Iris pigment epithelial cell (primary cell): ENCODE results near the gene TRIM37.
"Not testable (repeated sequence)": the region's sequence is repeated elsewhere in the genome, so short reads cannot be mapped to it uniquely, and the experiment has no call there.

Experiments used
- DNase-seq: peaks from one replicate; pipeline ENCODE4 v3.0.0-alpha.2; 2011; ENCODE audit warnings: low read depth

Gene TRIM37

GRCh38 chr17:58993311-58993710 is 113.4 kb downstream of the TRIM37 start:
- DNase-seq = no peak

GRCh38 chr17:58991718-58992331 is 114.9 kb downstream of the TRIM37 start:
- peak; percentile 72 for DNase-seq

- no peak for DNase-seq
These were observed 117.1 kb downstream of the TRIM37 start for GRCh38 chr17:58989629-58990028.

GRCh38 chr17:58985971-58986370 is 120.7 kb downstream of the TRIM37 start:
- peak; percentile 11 for DNase-seq

GRCh38 chr17:58985367-58985766 is 121.3 kb downstream of the TRIM37 start:
- no peak for DNase-seq

- DNase-seq = no peak
These were observed 124.1 kb downstream of the TRIM37 start for GRCh38 chr17:58982626-58983025.

- no peak for DNase-seq
These were observed 125.8 kb downstream of the TRIM37 start for GRCh38 chr17:58980706-58981481.

- DNase-seq = no peak
These were observed 130.1 kb downstream of the TRIM37 start for GRCh38 chr17:58976541-58976940.

- no peak for DNase-seq
These were observed 132.3 kb downstream of the TRIM37 start for GRCh38 chr17:58974354-58974753.

- DNase-seq = no peak
These were observed 135.8 kb downstream of the TRIM37 start for GRCh38 chr17:58970609-58971450.

- DNase-seq = no peak
These were observed 137.1 kb downstream of the TRIM37 start for GRCh38 chr17:58969612-58970011.

- no peak for DNase-seq
These were observed 137.5 kb downstream of the TRIM37 start for GRCh38 chr17:58969156-58969555.

- peak; percentile 21 for DNase-seq
These were observed 138.1 kb downstream of the TRIM37 start for GRCh38 chr17:58968426-58969061.

- DNase-seq = no peak
These were observed 140.5 kb downstream of the TRIM37 start for GRCh38 chr17:58966208-58966607.

GRCh38 chr17:58965221-58965620 is 141.5 kb downstream of the TRIM37 start:
- DNase-seq = no peak

- DNase-seq = peak; percentile 77
These were observed 146.6 kb downstream of the TRIM37 start for GRCh38 chr17:58960068-58960467.

GRCh38 chr17:58957725-58958073 is 149.0 kb downstream of the TRIM37 start:
- DNase-seq = not testable (repeated sequence)

GRCh38 chr17:58956997-58957724 is 149.5 kb downstream of the TRIM37 start:
- peak; percentile 83 for DNase-seq

- DNase-seq = not testable (repeated sequence)
These were observed 152.3 kb downstream of the TRIM37 start for GRCh38 chr17:58954358-58954757.

- no peak for DNase-seq
These were observed 158.9 kb downstream of the TRIM37 start for GRCh38 chr17:58947824-58948223.

GRCh38 chr17:58947411-58947810 is 159.3 kb downstream of the TRIM37 start:
- DNase-seq = no peak

- DNase-seq = no peak
These were observed 162.5 kb downstream of the TRIM37 start for GRCh38 chr17:58944166-58944565.
